DND-41 (cell line): ENCODE results near the gene SULT1E1.

ENCODE experiments used
- CTCF ChIP-seq: IDR thresholded peaks from 2 replicates; pipeline ENCODE4 v1.5.1; 2012; ENCODE audit warnings: borderline replicate concordance, low read length, moderate library complexity, mild to moderate bottlenecking; ENCODE audit not compliant: poor library complexity, severe bottlenecking; ENCODE audit errors: extremely low read depth
- EZH2 ChIP-seq: IDR thresholded peaks from 3 replicates; pipeline ENCODE4 v1.6.1; 2012; ENCODE audit warnings: borderline replicate concordance, low read depth, mild to moderate bottlenecking, moderate library complexity, low read length, inconsistent platforms; ENCODE audit not compliant: severe bottlenecking

DNA sequence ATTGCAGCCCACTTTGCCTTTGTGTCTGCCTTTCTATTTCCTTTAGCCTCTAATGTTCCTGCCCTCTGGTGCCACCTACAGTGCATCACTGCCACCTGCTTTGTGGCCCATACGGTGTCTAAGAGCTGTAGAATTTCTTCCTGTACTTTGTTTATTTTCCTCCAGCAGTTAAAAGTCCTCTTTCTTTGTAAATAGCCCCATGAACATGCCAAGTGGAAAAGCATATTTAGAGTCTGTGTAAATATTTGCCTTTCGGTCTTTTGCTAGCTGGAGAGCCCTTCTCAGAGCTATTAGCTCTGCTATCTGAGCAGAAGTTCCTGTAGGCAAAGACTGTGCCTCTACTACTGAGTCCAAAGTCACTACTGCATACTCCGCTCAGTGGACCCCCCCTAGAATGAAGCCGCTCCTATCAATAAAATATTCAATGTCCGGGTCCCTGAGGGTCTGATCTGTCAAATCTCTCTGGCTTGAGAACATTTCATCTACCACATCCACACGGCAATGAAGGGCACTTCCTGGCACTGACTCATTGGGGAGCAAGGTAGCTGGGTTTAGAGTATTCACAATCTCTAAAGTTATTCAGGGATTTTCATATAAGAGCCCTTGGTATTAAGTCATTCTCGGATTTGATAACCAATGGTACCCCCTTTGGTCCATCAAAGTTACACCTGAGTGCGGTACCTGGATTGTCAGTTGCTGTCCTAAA lies 36.3 kb downstream of the SULT1E1 start:
- TF ChIP-seq CTCF (peak; percentile 75), EZH2 (no peak)
